ENCODE data around the gene SSB. TPM values are rescaled to one million over a fixed set of nuclear protein-coding genes. Genes with fewer than 3 reads are reported as not detected.

SSB gene
- total and polyA plus RNA-seq, 2 of the 13 experiments (the other 11 are each of a cell fraction or from before 2014, with no cell fraction given): 109 to 208 TPM

GRCh38 chr2:169798718-169799592 is at the start of gene SSB (continued):
- peak; percentile 47 for TF ChIP-seq ARID5B (CRISPR knock-in tag; IDR thresholded peaks at IDR 0.05)
- TF ChIP-seq HINFP (CRISPR knock-in tag; IDR thresholded peaks at IDR 0.05; ENCODE audit: low read depth): peak; percentile 82
- TF ChIP-seq ZFX (CRISPR knock-in tag; IDR thresholded peaks at IDR 0.05; ENCODE audit: low read depth): peak; percentile 98
- TF ChIP-seq TMF1 (CRISPR knock-in tag; IDR thresholded peaks at IDR 0.05; ENCODE audit: low read depth): peak; percentile 86
- TF ChIP-seq GTF2F1 (IDR thresholded peaks at IDR 0.05; ENCODE audit: low read length): no peak
- peak; percentile 95 for TF ChIP-seq NR0B2 (CRISPR knock-in tag; IDR thresholded peaks at IDR 0.05)
- peak; percentile 23; the same call in 1 of the 2 replicates for TF ChIP-seq NR2F2 (IDR thresholded peaks at IDR 0.05; ENCODE audit: borderline replicate concordance, low read depth)
- TF ChIP-seq ZSCAN20 (CRISPR knock-in tag; IDR thresholded peaks at IDR 0.05; ENCODE audit: borderline replicate concordance): peak; percentile 29; the same call in 1 of the 2 replicates
- 0 out of 2 replicates have a peak, but pooled peaks have one; percentile 69 for TF ChIP-seq MEIS1 (CRISPR knock-in tag; IDR thresholded peaks at IDR 0.05; ENCODE audit: borderline replicate concordance)
- TF ChIP-seq ZNF800 (CRISPR knock-in tag; IDR thresholded peaks at IDR 0.05): peak; percentile 54; the same call in 1 of the 2 replicates
- TF ChIP-seq, protein P1, sequence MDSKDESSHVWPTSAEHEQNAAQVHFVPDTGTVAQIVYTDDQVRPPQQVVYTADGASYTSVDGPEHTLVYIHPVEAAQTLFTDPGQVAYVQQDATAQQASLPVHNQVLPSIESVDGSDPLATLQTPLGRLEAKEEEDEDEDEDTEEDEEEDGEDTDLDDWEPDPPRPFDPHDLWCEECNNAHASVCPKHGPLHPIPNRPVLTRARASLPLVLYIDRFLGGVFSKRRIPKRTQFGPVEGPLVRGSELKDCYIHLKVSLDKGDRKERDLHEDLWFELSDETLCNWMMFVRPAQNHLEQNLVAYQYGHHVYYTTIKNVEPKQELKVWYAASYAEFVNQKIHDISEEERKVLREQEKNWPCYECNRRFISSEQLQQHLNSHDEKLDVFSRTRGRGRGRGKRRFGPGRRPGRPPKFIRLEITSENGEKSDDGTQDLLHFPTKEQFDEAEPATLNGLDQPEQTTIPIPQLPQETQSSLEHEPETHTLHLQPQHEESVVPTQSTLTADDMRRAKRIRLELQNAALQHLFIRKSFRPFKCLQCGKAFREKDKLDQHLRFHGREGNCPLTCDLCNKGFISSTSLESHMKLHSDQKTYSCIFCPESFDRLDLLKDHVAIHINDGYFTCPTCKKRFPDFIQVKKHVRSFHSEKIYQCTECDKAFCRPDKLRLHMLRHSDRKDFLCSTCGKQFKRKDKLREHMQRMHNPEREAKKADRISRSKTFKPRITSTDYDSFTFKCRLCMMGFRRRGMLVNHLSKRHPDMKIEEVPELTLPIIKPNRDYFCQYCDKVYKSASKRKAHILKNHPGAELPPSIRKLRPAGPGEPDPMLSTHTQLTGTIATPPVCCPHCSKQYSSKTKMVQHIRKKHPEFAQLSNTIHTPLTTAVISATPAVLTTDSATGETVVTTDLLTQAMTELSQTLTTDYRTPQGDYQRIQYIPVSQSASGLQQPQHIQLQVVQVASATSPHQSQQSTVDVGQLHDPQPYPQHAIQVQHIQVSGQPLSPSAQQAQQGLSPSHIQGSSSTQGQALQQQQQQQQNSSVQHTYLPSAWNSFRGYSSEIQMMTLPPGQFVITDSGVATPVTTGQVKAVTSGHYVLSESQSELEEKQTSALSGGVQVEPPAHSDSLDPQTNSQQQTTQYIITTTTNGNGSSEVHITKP (CRISPR knock-in tag; IDR thresholded peaks at IDR 0.05; ENCODE audit: low read depth): peak; percentile 95
- 0 out of 2 replicates have a peak, but pooled peaks have one; percentile 41 for TF ChIP-seq ZSCAN21 (CRISPR knock-in tag; IDR thresholded peaks at IDR 0.05; ENCODE audit: borderline replicate concordance)
- TF ChIP-seq MXD4 (CRISPR knock-in tag; IDR thresholded peaks at IDR 0.05): peak; percentile 89
- TF ChIP-seq BCL6 (CRISPR knock-in tag; IDR thresholded peaks at IDR 0.05): peak; percentile 39; the same call in 1 of the 2 replicates

All from HepG2 (cell line).